Astrocyte (in vitro differentiated cells and primary cell): ENCODE results near the gene CFAP97D2. TPM values are rescaled to one million over a fixed set of nuclear protein-coding genes. Genes with fewer than 3 reads are reported as not detected.

ENCODE experiments used
- DNase-seq: peaks from one replicate; pipeline ENCODE4 v3.0.0-alpha.2; 2010; ENCODE audit warnings: low read depth
- FAIRE-seq: peaks from 2 replicates; lab custom pipeline; 2011; peaks lifted over from hg19 to GRCh38; lab: Jason Lieb, UNC
- H2AFZ ChIP-seq: 2 replicates; pipeline ENCODE4 v1.6.0; 2012; ENCODE audit warnings: low read depth, low read length, inconsistent platforms
- H3K27ac ChIP-seq: 2 replicates; pipeline ENCODE4 v1.5.1; 2011; ENCODE audit warnings: low read depth, low read length, inconsistent platforms
- H3K27me3 ChIP-seq: 2 replicates; pipeline ENCODE4 v1.6.0; 2011; ENCODE audit warnings: low read length, inconsistent platforms; ENCODE audit not compliant: insufficient read depth
- H3K36me3 ChIP-seq: 2 replicates; pipeline ENCODE4 v1.5.1; 2011; ENCODE audit warnings: low read length, inconsistent platforms; ENCODE audit not compliant: insufficient read depth
- H3K4me1 ChIP-seq: 2 replicates; pipeline ENCODE4 v1.5.1; 2011; ENCODE audit warnings: low read length, inconsistent platforms; ENCODE audit not compliant: insufficient read depth
- H3K4me2 ChIP-seq: 2 replicates; pipeline ENCODE4 v1.6.0; 2012; ENCODE audit warnings: low read length, inconsistent platforms
- H3K4me3 ChIP-seq: 2 replicates; pipeline ENCODE4 v1.5.1; 2011; ENCODE audit warnings: low read depth, mild to moderate bottlenecking, low read length, inconsistent platforms; ENCODE audit not compliant: insufficient read depth
- H3K79me2 ChIP-seq: 2 replicates; pipeline ENCODE4 v1.6.0; 2012; ENCODE audit warnings: mild to moderate bottlenecking, low read length, inconsistent platforms; ENCODE audit not compliant: insufficient read depth
- H3K9ac ChIP-seq: 2 replicates; pipeline ENCODE4 v1.6.0; 2012; ENCODE audit warnings: mild to moderate bottlenecking, low read length, inconsistent platforms
- H3K9me3 ChIP-seq: 2 replicates; pipeline ENCODE4 v1.5.1; 2012; ENCODE audit warnings: low read depth, mild to moderate bottlenecking, low read length, inconsistent platforms; ENCODE audit not compliant: insufficient read depth
- H4K20me1 ChIP-seq: 2 replicates; pipeline ENCODE4 v1.6.0; 2012; ENCODE audit warnings: low read length, inconsistent platforms; ENCODE audit not compliant: insufficient read depth
- H3K27ac Mint-ChIP-seq: one replicate; pipeline ENCODE4 v1.8.0; 2021; ENCODE audit warnings: mild to moderate bottlenecking, mixed read lengths; ENCODE audit not compliant: unreplicated experiment
- H3K27me3 Mint-ChIP-seq: one replicate; pipeline ENCODE4 v1.8.0; 2021; ENCODE audit warnings: low read depth, mixed read lengths; ENCODE audit not compliant: unreplicated experiment
- H3K36me3 Mint-ChIP-seq: one replicate; pipeline ENCODE4 v1.8.0; 2021; ENCODE audit warnings: low read depth, mixed read lengths; ENCODE audit not compliant: unreplicated experiment
- H3K4me1 Mint-ChIP-seq: one replicate; pipeline ENCODE4 v1.8.0; 2021; ENCODE audit warnings: low read depth, mixed read lengths; ENCODE audit not compliant: unreplicated experiment
- H3K4me3 Mint-ChIP-seq: one replicate; pipeline ENCODE4 v1.8.0; 2021; ENCODE audit warnings: mild to moderate bottlenecking, moderate library complexity, mixed read lengths; ENCODE audit not compliant: unreplicated experiment
- H3K9me3 Mint-ChIP-seq: one replicate; pipeline ENCODE4 v1.8.0; 2021; ENCODE audit warnings: mild to moderate bottlenecking, mixed read lengths; ENCODE audit not compliant: unreplicated experiment
- EZH2 ChIP-seq: IDR thresholded peaks from 2 replicates; pipeline ENCODE4 v1.6.1; 2012; ENCODE audit warnings: mild to moderate bottlenecking, low read length, inconsistent platforms; ENCODE audit not compliant: insufficient read depth
- total RNA-seq: library from RNA; stranded (reverse); gene quantifications from 2 replicates; pipeline ENCODE4 v1.2.1, GENCODE V29; 2021
- TF ChIP-seq, protein P1 (sequence below): IDR thresholded peaks from 2 replicates; pipeline ENCODE4 v1.5.1; 2011; ENCODE audit warnings: low read depth, mild to moderate bottlenecking, inconsistent platforms, low read length, moderate library complexity; ENCODE audit not compliant: insufficient read depth

Gene CFAP97D2
- total RNA-seq, 1 donor from 2014 or later = not detected

DNA sequence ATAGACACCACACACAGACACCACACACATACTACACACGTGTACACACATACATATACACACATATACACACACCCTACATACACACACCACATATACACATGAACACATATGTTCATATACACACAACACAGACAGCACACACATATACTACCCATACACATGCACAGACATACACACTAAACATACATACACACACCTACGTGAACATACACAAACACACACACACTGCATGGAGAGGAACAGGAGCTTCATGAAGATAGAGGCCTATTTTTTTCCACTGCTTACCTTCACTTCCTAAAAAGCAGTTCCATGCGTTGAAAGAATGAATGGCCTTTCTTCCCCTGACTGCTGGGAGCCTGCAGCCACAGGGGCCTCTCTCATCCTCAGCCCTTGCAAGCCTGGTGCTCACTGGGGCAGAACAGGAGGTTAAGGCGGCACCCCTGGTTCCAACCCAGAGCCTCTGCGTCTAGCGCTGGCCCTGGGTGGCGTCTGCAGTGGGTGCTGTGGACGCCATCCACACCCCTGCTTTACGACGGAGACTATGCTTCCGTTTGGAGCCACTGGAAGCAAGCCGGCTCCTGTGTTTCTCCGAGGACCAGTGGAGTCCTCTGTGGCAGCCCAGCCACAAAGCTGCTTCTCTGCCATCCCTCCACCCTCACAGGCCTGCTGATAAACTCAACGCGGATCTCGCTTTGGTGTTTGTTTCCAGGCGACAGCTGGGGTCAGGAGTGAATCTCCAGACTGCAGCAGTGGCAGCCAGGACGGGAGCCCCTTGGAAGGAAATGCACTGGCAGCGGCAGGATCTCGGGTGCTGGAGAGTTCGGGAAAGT lies 44.7 kb upstream of the CFAP97D2 start:
- H3K4me3 ChIP-seq = no peak overlapping the region
- peaks cover 19% of the 10 kb centered on the region for H3K4me1 ChIP-seq
- H3K27ac ChIP-seq = no peak overlapping the region
- no peaks in the 10 kb centered on the region for H3K27me3 ChIP-seq
- no peak overlapping the region for H2AFZ ChIP-seq
- Mint-ChIP-seq H3K4me1 (peaks cover 10% of the 10 kb centered on the region), H3K36me3 (peaks cover 4% of the 10 kb centered on the region), H3K27me3 (peaks cover 7% of the 10 kb centered on the region), H3K9me3 (peaks cover 3% of the 10 kb centered on the region), H3K4me3 (peak overlapping the region; percentile 46), H3K27ac (no peak overlapping the region)
- no peak for DNase-seq
- peaks cover 26% of the 10 kb centered on the region for H4K20me1 ChIP-seq
- H3K4me2 ChIP-seq = no peak overlapping the region
- peaks cover 29% of the 10 kb centered on the region for H3K79me2 ChIP-seq
- no peaks in the 10 kb centered on the region for H3K36me3 ChIP-seq
- H3K9ac ChIP-seq = no peak overlapping the region
- FAIRE-seq = no peak
- TF ChIP-seq EZH2 = no peak
- TF ChIP-seq, protein P1, sequence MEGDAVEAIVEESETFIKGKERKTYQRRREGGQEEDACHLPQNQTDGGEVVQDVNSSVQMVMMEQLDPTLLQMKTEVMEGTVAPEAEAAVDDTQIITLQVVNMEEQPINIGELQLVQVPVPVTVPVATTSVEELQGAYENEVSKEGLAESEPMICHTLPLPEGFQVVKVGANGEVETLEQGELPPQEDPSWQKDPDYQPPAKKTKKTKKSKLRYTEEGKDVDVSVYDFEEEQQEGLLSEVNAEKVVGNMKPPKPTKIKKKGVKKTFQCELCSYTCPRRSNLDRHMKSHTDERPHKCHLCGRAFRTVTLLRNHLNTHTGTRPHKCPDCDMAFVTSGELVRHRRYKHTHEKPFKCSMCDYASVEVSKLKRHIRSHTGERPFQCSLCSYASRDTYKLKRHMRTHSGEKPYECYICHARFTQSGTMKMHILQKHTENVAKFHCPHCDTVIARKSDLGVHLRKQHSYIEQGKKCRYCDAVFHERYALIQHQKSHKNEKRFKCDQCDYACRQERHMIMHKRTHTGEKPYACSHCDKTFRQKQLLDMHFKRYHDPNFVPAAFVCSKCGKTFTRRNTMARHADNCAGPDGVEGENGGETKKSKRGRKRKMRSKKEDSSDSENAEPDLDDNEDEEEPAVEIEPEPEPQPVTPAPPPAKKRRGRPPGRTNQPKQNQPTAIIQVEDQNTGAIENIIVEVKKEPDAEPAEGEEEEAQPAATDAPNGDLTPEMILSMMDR = no peak
- no peaks in the 10 kb centered on the region for H3K9me3 ChIP-seq

DNA sequence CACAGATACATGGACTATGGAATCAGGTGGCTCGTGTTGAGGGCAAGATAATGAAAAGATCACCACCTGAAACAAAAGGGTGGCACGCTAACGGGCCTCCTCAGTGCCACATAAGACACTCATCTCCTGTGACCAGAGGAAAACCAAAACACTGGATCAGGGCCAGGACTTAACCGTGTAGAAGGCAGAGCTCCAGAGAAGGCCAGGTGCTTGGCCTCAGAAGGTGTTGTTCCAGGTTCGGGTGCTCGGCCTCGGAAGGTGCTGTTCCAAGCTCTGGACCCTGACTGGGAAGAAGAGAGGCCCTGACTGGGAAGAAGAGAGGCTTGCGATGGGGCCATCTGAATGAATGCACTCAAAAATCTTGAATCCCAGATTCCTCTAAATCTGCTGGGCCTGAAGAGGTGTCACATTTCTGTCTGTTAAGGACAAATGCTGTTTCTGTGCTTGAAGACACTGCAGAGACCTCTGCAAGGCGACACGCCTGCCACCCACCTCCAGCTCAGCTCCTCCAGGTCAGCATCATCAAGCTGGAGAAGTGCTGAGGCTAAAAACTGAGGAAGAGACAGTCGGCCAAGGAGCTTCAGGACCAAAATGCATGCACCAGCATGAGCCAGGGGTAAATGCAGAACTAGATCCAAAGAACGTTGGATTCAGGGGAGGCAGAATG lies 44.0 kb upstream of the CFAP97D2 start:
- peaks cover 4% of the 10 kb centered on the region for H3K36me3 Mint-ChIP-seq
- no peak for TF ChIP-seq EZH2
- TF ChIP-seq, protein P1 = no peak
- peaks cover 3% of the 10 kb centered on the region for H3K4me1 Mint-ChIP-seq
- Histone ChIP-seq H3K9me3 (no peaks in the 10 kb centered on the region), H3K36me3 (no peaks in the 10 kb centered on the region), H3K9ac (no peak overlapping the region), H3K4me1 (peaks cover 11% of the 10 kb centered on the region), H3K4me2 (no peak overlapping the region), H3K79me2 (peaks cover 22% of the 10 kb centered on the region), H3K4me3 (no peak overlapping the region), H3K27ac (no peak overlapping the region), H2AFZ (no peak overlapping the region), H4K20me1 (peaks cover 20% of the 10 kb centered on the region), H3K27me3 (no peaks in the 10 kb centered on the region)
- FAIRE-seq (no peak), DNase-seq (no peak)
- H3K4me3 Mint-ChIP-seq = no peak overlapping the region
- no peak overlapping the region for H3K27ac Mint-ChIP-seq
- peaks cover 7% of the 10 kb centered on the region for H3K27me3 Mint-ChIP-seq
- H3K9me3 Mint-ChIP-seq = peaks cover 3% of the 10 kb centered on the region
